IMR-90 (cell line): Measurements from ENCODE around the gene ACTR10. TPM values are rescaled to one million over a fixed set of nuclear protein-coding genes. Genes with fewer than 3 reads are reported as not detected.

Experiments
- ATAC-seq: fragments of 200-7000 bp; cut with Tn5 transposase; 2 replicates; pipeline ENCODE4 v1.9.1; 2020; ENCODE audit warnings: low read depth, mild to moderate bottlenecking, moderate library complexity
- BruUV-seq: library from RNA; stranded (reverse); fragments of 400-500 nt; replicated peaks from 2 replicates; lab custom pipeline; 2021; lab: Mats Ljungman, UMichigan
- CTCF ChIA-PET: fragments of 300-600 bp; formaldehyde crosslinking; extraction: SDS; loops from one replicate; lab custom pipeline; 2021; ENCODE audit warnings: antibody characterized with exemption; lab: Yijun Ruan, JAX
- POLR2A ChIA-PET: fragments of 300-600 bp; sonication (Branson Sonifier 250); formaldehyde crosslinking; loops from one replicate; lab custom pipeline; 2022; ENCODE audit warnings: antibody characterized with exemption; ENCODE audit not compliant: unreplicated experiment; lab: Charles Lee
- DNase-seq: peaks from one replicate; pipeline ENCODE4 v3.0.0; 2013
- H2AFZ ChIP-seq: replicated peaks from 2 replicates; pipeline ENCODE3; 2013; ENCODE audit warnings: low read length, mild to moderate bottlenecking; ENCODE audit not compliant: poor library complexity
- H2AK5ac ChIP-seq: 2 replicates; pipeline ENCODE4 v1.6.1; 2013; ENCODE audit warnings: low read depth, low read length, inconsistent platforms
- H2AK9ac ChIP-seq: replicated peaks from 2 replicates; pipeline ENCODE3; 2013; ENCODE audit warnings: mild to moderate bottlenecking, low read depth, low read length, moderate library complexity; ENCODE audit not compliant: poor library complexity
- H2BK120ac ChIP-seq: 2 replicates; pipeline ENCODE4 v1.6.1; 2013; ENCODE audit warnings: low read depth, low read length, inconsistent platforms
- H2BK15ac ChIP-seq: 3 replicates; pipeline ENCODE4 v1.6.1; 2013; ENCODE audit warnings: low read depth, low read length, inconsistent platforms
- H2BK20ac ChIP-seq: 2 replicates; pipeline ENCODE4 v1.6.1; 2013; ENCODE audit warnings: low read depth, mild to moderate bottlenecking, inconsistent platforms, low read length, moderate library complexity
- H2BK5ac ChIP-seq: 2 replicates; pipeline ENCODE4 v1.6.1; 2013; ENCODE audit warnings: mild to moderate bottlenecking, low read depth, low read length, inconsistent platforms; ENCODE audit not compliant: poor library complexity, severe bottlenecking
- H3K14ac ChIP-seq: replicated peaks from 2 replicates; pipeline ENCODE4 v1.6.1; 2013; ENCODE audit warnings: low read depth, low read length, inconsistent platforms
- H3K18ac ChIP-seq: 2 replicates; pipeline ENCODE4 v1.6.1; 2013; ENCODE audit warnings: low read depth, low read length, control low read depth
- H3K23ac ChIP-seq: 2 replicates; pipeline ENCODE4 v1.6.1; 2013; ENCODE audit warnings: low read depth, low read length, inconsistent platforms
- H3K27ac ChIP-seq: 2 replicates; pipeline ENCODE4 v1.5.1; 2013; ENCODE audit warnings: mild to moderate bottlenecking, control low read depth, low read length; ENCODE audit not compliant: insufficient read depth
- H3K27me3 ChIP-seq: 2 replicates; pipeline ENCODE4 v1.6.1; 2013; ENCODE audit warnings: low read length; ENCODE audit not compliant: control insufficient read depth, insufficient read depth
- H3K36me3 ChIP-seq: 2 replicates; pipeline ENCODE4 v1.6.1; 2013; ENCODE audit warnings: low read length, mixed read lengths; ENCODE audit not compliant: control insufficient read depth, insufficient read depth
- H3K4ac ChIP-seq: 2 replicates; pipeline ENCODE4 v1.6.1; 2013; ENCODE audit warnings: low read depth, low read length, inconsistent platforms
- H3K4me1 ChIP-seq: 2 replicates; pipeline ENCODE4 v1.6.1; 2013; ENCODE audit warnings: low read length, mixed read lengths; ENCODE audit not compliant: control insufficient read depth, insufficient read depth
- H3K4me2 ChIP-seq: 2 replicates; pipeline ENCODE4 v1.6.1; 2013; ENCODE audit warnings: low read depth, mild to moderate bottlenecking, control low read depth, low read length, moderate library complexity
- H3K4me3 ChIP-seq: 2 replicates; pipeline ENCODE4 v1.5.1; 2013; ENCODE audit warnings: low read depth, mild to moderate bottlenecking, control low read depth, low read length, moderate library complexity; ENCODE audit not compliant: insufficient read depth
- H3K56ac ChIP-seq: 2 replicates; pipeline ENCODE4 v1.6.1; 2013; ENCODE audit warnings: low read length, inconsistent platforms; ENCODE audit not compliant: insufficient read depth; ENCODE audit errors: extremely low read depth
- H3K79me1 ChIP-seq, 2 experiments: 2 replicates each; pipeline ENCODE4 v1.6.1; 2013; ENCODE audit warnings: low read length in 2 of 2, inconsistent platforms in 1 of 2, low read depth in 1 of 2
- H3K9ac ChIP-seq: 2 replicates; pipeline ENCODE4 v1.6.1; 2013; ENCODE audit warnings: low read depth, low read length, control low read depth
- H3K9me1 ChIP-seq: 2 replicates; pipeline ENCODE4 v1.6.1; 2013; ENCODE audit warnings: low read length, inconsistent platforms; ENCODE audit not compliant: insufficient read depth
- H3K9me3 ChIP-seq: 2 replicates; pipeline ENCODE4 v1.6.1; 2013; ENCODE audit warnings: low read length; ENCODE audit not compliant: control insufficient read depth, insufficient read depth
- H4K20me1 ChIP-seq: 2 replicates; pipeline ENCODE4 v1.6.1; 2013; ENCODE audit warnings: low read length, inconsistent platforms; ENCODE audit not compliant: insufficient read depth
- H4K5ac ChIP-seq: 2 replicates; pipeline ENCODE4 v1.6.1; 2013; ENCODE audit warnings: mild to moderate bottlenecking, low read depth, low read length, control low read depth
- H4K8ac ChIP-seq, 2 experiments: 2 replicates each; pipeline ENCODE4 v1.6.1; 2013; ENCODE audit warnings: low read depth in 2 of 2, low read length in 2 of 2, control low read depth in 1 of 2, inconsistent platforms in 1 of 2
- H4K91ac ChIP-seq: 2 replicates; pipeline ENCODE4 v1.6.1; 2013; ENCODE audit warnings: low read depth, low read length, inconsistent platforms; ENCODE audit not compliant: insufficient read depth
- BHLHE40 ChIP-seq: fragments of 150-350 bp; IDR thresholded peaks from 2 replicates; pipeline ENCODE4 v1.6.1; 2016; ENCODE audit warnings: mild to moderate bottlenecking, low read depth, low read length
- CEBPB ChIP-seq: IDR thresholded peaks from 2 replicates; pipeline ENCODE4 v1.6.1; 2012; ENCODE audit warnings: low read depth, low read length, improper control_type of control experiment
- CHD1 ChIP-seq: IDR thresholded peaks from 2 replicates; pipeline ENCODE4 v1.6.1; 2012; ENCODE audit warnings: low read depth, low read length, improper control_type of control experiment
- CTCF ChIP-seq: conservative IDR thresholded peaks from 2 replicates; pipeline ENCODE4 v1.5.1; 2012; ENCODE audit warnings: mild to moderate bottlenecking, low read depth, low read length, improper control_type of control experiment
- FOS ChIP-seq: fragments of 150-350 bp; IDR thresholded peaks from 2 replicates; pipeline ENCODE4 v1.6.1; 2016; ENCODE audit warnings: low read depth, low read length
- MAFK ChIP-seq: IDR thresholded peaks from 2 replicates; pipeline ENCODE4 v1.6.1; 2012; ENCODE audit warnings: low read depth, low read length, improper control_type of control experiment
- MAZ ChIP-seq: IDR thresholded peaks from 2 replicates; pipeline ENCODE4 v1.6.1; 2012; ENCODE audit warnings: low read depth, mild to moderate bottlenecking, low read length, improper control_type of control experiment, moderate library complexity, borderline replicate concordance
- MXI1 ChIP-seq: IDR thresholded peaks from 2 replicates; pipeline ENCODE4 v1.6.1; 2012; ENCODE audit warnings: low read depth, mild to moderate bottlenecking, low read length, moderate library complexity, borderline replicate concordance
- NFE2L2 ChIP-seq: fragments of 150-350 bp; IDR thresholded peaks from 2 replicates; pipeline ENCODE4 v1.6.1; 2016; ENCODE audit warnings: low read depth, mild to moderate bottlenecking, low read length
- POLR2A ChIP-seq: IDR thresholded peaks from 2 replicates; pipeline ENCODE4 v1.6.1; 2012; ENCODE audit warnings: mild to moderate bottlenecking, low read depth, low read length
- RAD21 ChIP-seq: IDR thresholded peaks from 2 replicates; pipeline ENCODE4 v1.6.1; 2012; ENCODE audit warnings: low read length, improper control_type of control experiment
- RCOR1 ChIP-seq: IDR thresholded peaks from 2 replicates; pipeline ENCODE4 v1.6.1; 2012; ENCODE audit warnings: mild to moderate bottlenecking, low read length, improper control_type of control experiment; ENCODE audit not compliant: insufficient replicate concordance
- RFX5 ChIP-seq: IDR thresholded peaks from 2 replicates; pipeline ENCODE4 v1.8.0; 2012; ENCODE audit warnings: low read depth, mild to moderate bottlenecking, low read length, moderate library complexity
- USF2 ChIP-seq: fragments of 150-350 bp; IDR thresholded peaks from 2 replicates; pipeline ENCODE4 v1.6.1; 2017; ENCODE audit warnings: mild to moderate bottlenecking, antibody characterized with exemption, low read length, low read depth
- WGBS, 2 experiments: methylation state at CpG; one replicate each; pipeline versions ENCODE4 v1.1.5 to v1.1.7; 2013; ENCODE audit warnings: missing lambda C conversion rate in 2 of 2; ENCODE audit not compliant: insufficient read length in 1 of 2; ENCODE audit errors: extremely low coverage in 2 of 2; 5-methylcytosine and 5-hydroxymethylcytosine counted together
- dilution Hi-C: fragments of 300-500 bp; cut with HindIII; formaldehyde crosslinking; loops from one replicate; pipeline ENCODE4 v1.14.3; 2018; ENCODE audit warnings: low sequenced_read_pairs; ENCODE audit not compliant: unreplicated experiment
- in situ Hi-C: fragments of 300-500 bp; cut with MboI; formaldehyde crosslinking; loops from 3 replicates; pipeline ENCODE4 v1.14.3; 2019; ENCODE audit warnings: low sequenced_read_pairs, inconsistent platforms, mixed read lengths
- intact Hi-C: fragments of 100-400 bp; cut with micrococcal nuclease; formaldehyde crosslinking; loops from 2 replicates; pipeline ENCODE4 v1.10.0; 2022
- polyA plus RNA-seq, 3 experiments: library from polyadenylated mRNA; depleted of rRNA; stranded (reverse); fragments of >200 nt; gene quantifications; 2 replicates each; pipeline ENCODE4 v1.2.3, GENCODE V29; 2012; ENCODE audit warnings: low replicate concordance in 1 of 3
- total RNA-seq: library from RNA; depleted of rRNA; stranded (reverse); fragments of >200 nt; gene quantifications from 2 replicates; pipeline ENCODE4 v1.2.3, GENCODE V29; 2012

ACTR10 gene
- total and polyA plus RNA-seq, 2 of the 4 experiments (the other 2 are of a cell fraction) = 71.0 to 71.7 TPM

GRCh38 chr14:58244556-58245387 is 44.8 kb downstream of the ACTR10 start, which contains the start of gene PSMA3:
PSMA3 (plus strand) TSS chr14:58244843; CDS start chr14:58244921, 78 bp downstream.
- ATAC-seq (peak; percentile 95), DNase-seq (peak; percentile 95)
- BruUV-seq = TSS peak; percentile 74
- in situ Hi-C loops (loop anchor here (25.0 kb wide), 1 partner anchor 982 kb away; the partner anchor contains the start of genes AP5M1 and EXOC5), dilution Hi-C loops (no loop called here), intact Hi-C loops (loop anchor here (5.0 kb wide), 1 partner anchor 137 kb away; no protein-coding TSS in a partner anchor)
- Histone ChIP-seq H2BK5ac (peak within 1 kb of the TSS; percentile 85), H4K8ac (peak within 1 kb of the TSS; percentile 83 to 89), H3K27ac (peak within 1 kb of the TSS; percentile 93), H2BK20ac (no peak within 1 kb of the TSS), H3K18ac (peak within 1 kb of the TSS; percentile 74), H2AFZ (peak within 1 kb of the TSS; percentile 84), H3K36me3 (peaks cover 6% of the 10 kb centered on the region; the same call in 1 of the 2 replicates), H3K9me3 (no peaks in the 10 kb centered on the region), H3K4me2 (peak within 1 kb of the TSS; percentile 76), H2AK5ac (peak within 1 kb of the TSS; percentile 78), H4K5ac (peak within 1 kb of the TSS; percentile 84), H3K14ac (peak within 1 kb of the TSS; percentile 90), H3K27me3 (no peaks in the 10 kb centered on the region), H4K91ac (peak within 1 kb of the TSS; percentile 67), H3K23ac (peak within 1 kb of the TSS; percentile 93), H3K9me1 (no peaks in the 10 kb centered on the region), H3K4me1 (no peaks in the 10 kb centered on the region), H3K4ac (peak within 1 kb of the TSS; percentile 89), H2AK9ac (peak within 1 kb of the TSS; percentile 79), H2BK15ac (no peak within 1 kb of the TSS; the same call in 2 of the 3 replicates), H2BK120ac (peak within 1 kb of the TSS; percentile 49), H4K20me1 (peaks cover 31% of the 10 kb centered on the region), H3K9ac (peak within 1 kb of the TSS; percentile 93), H3K4me3 (peak within 1 kb of the TSS; percentile 80), H3K56ac (peak within 1 kb of the TSS; percentile 96), H3K79me1 (peaks cover 0 to 18% of the 10 kb centered on the region in 2 experiments; a peak in 2 of 4 replicates)
- POLR2A ChIA-PET = interaction anchor here (0.8 kb wide), 1 partner anchor 53 kb away, joined by 3 read pairs; the partner anchor contains the start of gene ARID4A
- 0% methylated on average over 10 of the region's 50 CpGs; no CpG with 5 or more reads in 1 of the 2 experiments for WGBS, 2 experiments
- CTCF ChIA-PET = interaction anchor here (0.8 kb wide), 1 partner anchor 137 kb away, joined by 3 read pairs; no protein-coding TSS in a partner anchor
- TF ChIP-seq CHD1 = no peak
- no peak for TF ChIP-seq RCOR1
- no peak for TF ChIP-seq RAD21
- peak; percentile 95 for TF ChIP-seq POLR2A
- TF ChIP-seq CTCF = no peak
- TF ChIP-seq CEBPB = no peak
- no peak for TF ChIP-seq USF2
- no peak for TF ChIP-seq RFX5
- TF ChIP-seq NFE2L2 = peak; percentile 88
- no peak for TF ChIP-seq MXI1
- peak; percentile 59 for TF ChIP-seq MAFK
- TF ChIP-seq BHLHE40 = no peak
- peak; percentile 85; the same call in 1 of the 2 replicates for TF ChIP-seq MAZ
- TF ChIP-seq FOS = peak; percentile 26; the same call in 1 of the 2 replicates
